Hematopoietic multipotent progenitor cell treated with erythropoietin and hydrocortisone succinate and interleukin-3 and kit ligand, for 8 days (in vitro differentiated cells): ENCODE results near the gene RPL13A.
"Not testable (repeated sequence)": the region's sequence is repeated elsewhere in the genome, so short reads cannot be mapped to it uniquely, and the experiment has no call there.

Experiments used
- DNase-seq: peaks from one replicate; pipeline ENCODE4 v3.0.0-alpha.2; 2015

Gene RPL13A

DNA sequence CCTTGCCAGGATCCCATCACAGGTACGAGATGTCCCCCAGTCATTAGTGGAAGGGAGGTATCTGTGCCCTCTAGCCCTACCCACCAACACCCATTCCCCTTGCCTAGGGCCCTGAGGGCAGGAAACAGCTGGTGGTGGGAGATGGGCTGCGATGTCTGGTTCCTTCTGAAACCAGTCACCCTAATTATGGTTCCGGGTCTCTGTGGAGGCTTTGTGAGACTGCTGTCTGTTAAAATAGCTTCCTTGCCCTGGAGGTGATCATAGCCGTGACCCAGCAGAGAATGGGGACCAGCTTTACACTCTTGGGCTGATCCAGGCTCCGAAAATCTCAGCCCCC lies 28.9 kb upstream of the RPL13A start:
- DNase-seq = no peak

DNA sequence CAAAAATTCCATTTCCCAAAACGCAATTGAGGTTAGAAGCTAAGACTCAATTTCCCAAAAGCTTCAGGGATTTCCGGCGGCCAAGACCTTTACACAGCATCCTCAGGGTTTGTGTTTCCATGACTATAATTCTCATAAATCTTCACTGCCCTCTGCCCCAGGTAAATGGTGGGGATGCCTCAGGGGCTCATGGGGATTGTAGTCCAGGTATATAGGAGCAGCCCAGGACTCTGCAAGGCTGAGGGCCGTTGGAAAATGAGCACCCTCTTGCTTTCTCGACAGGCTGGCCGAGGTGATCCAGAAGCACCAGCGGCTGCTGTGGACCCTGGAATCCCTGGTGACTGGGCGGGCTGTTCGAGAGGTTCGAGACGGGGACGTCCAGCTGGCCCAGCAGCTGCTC lies 28.0 kb upstream of the RPL13A start:
- no peak for DNase-seq

- DNase-seq = not testable (repeated sequence)
Observed at GRCh38 chr19:49461130-49461529, 26.3 kb upstream of the RPL13A start.

- no peak for DNase-seq
Observed at GRCh38 chr19:49461656-49462055, 25.8 kb upstream of the RPL13A start.

GRCh38 chr19:49462492-49462891 lies 24.9 kb upstream of the RPL13A start:
- DNase-seq = no peak

GRCh38 chr19:49463960-49464740 lies 23.3 kb upstream of the RPL13A start:
- no peak for DNase-seq

DNA sequence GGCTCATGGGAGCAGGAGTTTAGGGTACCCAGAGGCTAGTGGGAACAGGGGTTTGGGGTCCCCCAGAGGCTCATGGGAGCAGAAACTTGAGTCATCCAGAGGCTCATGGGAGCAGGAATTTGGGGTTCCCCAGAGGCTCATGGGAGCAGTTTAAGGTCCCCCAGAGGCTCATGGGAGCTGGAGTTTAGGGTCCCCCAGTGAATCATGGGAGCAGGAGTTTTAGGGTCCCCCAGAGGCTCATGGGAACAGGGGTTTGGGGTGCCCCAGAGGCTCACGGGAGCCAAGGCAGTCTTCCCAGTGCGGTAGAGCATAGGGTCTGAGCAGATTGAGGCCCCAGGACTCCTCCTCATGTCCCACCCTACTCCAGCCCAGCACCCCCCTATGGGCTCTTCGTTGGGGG lies 22.0 kb upstream of the RPL13A start:
- DNase-seq = no peak

DNA sequence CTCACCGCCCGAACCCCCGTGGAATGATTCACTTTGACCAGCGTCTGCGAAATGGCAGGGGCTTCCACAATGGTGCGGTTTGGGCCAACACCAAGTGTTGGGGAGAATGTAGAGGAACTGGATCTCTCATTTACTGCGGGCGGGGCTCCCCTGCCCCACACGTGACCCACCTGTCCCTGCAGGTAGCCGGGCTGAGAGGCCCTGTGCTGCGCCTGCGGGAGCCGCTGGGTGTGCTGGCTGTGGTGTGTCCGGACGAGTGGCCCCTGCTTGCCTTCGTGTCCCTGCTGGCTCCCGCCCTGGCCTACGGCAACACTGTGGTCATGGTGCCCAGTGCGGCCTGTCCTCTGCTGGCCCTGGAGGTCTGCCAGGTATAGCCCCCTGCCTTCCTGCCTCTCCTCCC lies 19.2 kb upstream of the RPL13A start:
- DNase-seq = no peak

- DNase-seq = peak; percentile 95
Observed at GRCh38 chr19:49468746-49469447, 18.5 kb upstream of the RPL13A start.

DNA sequence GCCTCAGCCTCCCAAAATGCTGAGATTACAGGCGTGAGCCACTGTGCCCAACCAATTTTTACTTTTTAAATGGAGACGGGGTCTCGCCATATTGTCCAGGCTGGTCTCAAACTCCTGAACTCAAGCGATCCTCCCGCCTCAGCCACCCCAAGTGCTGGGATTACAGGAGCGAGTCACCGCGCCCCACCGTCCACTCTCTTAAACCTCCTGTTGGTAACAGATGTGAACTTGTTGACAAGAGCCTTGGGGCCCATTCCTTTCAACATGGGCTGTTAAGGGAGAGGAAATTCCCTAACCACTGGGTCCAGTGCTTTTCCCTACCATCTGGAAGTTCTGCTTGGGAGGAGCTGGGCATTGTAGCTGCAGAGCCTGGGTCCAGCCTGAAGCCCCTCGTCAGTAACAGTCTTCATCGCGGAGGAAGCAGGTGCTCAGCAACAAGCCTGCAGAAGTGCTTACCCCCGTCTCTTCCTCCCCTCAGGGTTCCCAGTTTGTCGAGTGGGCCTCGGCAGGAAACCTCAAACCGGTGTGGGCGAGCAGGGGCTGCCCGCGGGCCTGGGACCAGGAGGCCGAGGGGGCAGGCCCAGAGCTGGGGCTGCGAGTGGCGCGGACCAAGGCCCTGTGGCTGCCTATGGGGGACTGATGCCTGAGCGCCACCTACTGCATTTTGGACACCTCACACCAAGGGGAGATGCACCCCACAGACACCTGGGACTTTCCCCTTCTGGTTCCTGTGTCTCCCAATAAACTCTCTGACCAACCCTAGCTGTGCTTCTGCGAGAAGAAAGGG lies 17.4 kb upstream of the RPL13A start:
- DNase-seq = peak; percentile 54

GRCh38 chr19:49470615-49470978 lies 16.8 kb upstream of the RPL13A start:
- no peak for DNase-seq

GRCh38 chr19:49472936-49473335 lies 14.5 kb upstream of the RPL13A start:
- no peak for DNase-seq

- not testable (repeated sequence) for DNase-seq
Observed at GRCh38 chr19:49473501-49473867, 13.9 kb upstream of the RPL13A start.

DNA sequence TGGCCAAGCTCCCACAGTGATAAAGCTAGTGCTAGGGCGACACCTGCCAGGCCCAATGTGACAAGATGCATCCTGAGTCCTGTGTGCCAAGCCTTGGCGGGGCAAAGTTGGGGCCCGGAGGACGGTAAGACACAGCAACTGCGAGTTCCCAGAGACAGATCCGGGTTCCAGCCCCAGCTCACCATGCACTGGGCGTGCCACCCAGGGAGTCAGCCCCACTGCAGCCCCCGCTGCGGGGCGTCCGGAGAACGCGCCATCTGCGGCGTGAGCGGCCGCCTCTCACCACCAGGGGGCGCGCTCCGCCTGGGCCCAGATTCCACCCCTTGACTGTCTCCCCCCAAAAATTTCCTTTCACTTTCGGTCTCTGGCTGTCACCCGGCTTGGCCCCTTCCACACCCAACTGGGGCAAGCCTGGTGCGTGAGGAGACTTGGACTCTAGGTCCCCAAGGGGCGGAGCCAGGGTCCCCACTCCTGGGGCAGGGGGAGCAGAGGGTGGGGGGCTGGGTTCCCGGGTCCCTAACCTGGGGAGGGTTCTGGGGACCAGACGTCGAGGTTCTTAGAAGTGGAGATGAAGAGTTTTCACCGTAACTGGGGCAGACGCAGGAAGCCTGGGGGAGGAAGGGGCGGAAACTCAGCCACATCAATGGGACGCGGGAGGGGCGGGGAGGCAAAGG lies 13.4 kb upstream of the RPL13A start, which contains the start of gene FLT3LG:
FLT3LG (plus strand) TSS at position 348 of the 674 bp plus-strand sequence. CDS start 425 bp downstream, outside the sequence.
- peak; percentile 90 for DNase-seq

DNA sequence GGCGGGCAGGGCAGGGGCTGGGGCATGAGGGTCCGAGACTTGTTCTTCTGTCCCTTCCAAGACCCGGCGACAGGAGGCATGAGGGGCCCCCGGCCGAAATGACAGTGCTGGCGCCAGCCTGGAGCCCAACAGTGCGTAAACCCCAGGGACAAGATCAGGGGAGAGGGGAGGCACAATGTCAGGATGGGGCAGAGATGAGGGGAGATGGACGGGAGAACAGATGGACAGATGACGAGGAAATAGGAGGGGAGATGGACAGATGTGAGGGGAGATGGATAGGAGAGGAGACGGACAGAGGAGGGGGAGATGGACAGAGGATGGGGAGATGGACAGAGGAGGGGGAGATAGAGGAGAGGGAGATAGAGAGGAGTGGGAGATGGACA lies 12.9 kb upstream of the RPL13A start:
- DNase-seq = no peak

DNA sequence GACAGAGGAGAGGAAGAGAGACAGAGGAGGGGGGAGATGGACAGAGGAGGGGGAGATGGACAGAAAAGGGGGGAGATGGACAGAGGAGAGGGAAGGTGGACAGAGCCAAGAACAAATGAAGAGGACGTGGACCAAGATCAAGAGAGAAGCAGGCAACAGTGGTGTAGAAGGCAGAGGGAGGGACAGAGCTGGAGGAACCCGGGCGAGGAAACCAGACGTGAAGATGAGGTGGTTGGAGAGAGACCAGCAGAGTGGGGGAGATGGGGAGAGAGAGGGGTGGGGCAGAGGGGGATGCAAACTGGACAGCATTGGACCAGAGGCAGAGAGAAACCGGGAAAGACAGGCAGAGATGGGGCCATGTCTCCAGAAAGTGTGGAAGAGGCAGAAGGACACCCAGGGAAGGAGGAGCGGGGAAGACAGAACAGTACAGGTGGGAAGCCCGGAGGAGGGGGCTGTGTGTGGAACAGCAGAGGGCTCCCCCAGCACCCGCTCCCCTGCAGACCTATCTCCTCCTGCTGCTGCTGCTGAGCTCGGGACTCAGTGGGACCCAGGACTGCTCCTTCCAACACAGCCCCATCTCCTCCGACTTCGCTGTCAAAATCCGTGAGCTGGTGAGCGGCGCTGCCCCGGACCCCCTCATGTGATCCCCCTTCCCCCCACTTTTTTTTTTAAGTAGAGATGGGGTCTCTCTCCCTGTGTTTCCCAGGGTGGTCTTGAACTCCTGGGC lies 12.1 kb upstream of the RPL13A start:
- DNase-seq = no peak

DNA sequence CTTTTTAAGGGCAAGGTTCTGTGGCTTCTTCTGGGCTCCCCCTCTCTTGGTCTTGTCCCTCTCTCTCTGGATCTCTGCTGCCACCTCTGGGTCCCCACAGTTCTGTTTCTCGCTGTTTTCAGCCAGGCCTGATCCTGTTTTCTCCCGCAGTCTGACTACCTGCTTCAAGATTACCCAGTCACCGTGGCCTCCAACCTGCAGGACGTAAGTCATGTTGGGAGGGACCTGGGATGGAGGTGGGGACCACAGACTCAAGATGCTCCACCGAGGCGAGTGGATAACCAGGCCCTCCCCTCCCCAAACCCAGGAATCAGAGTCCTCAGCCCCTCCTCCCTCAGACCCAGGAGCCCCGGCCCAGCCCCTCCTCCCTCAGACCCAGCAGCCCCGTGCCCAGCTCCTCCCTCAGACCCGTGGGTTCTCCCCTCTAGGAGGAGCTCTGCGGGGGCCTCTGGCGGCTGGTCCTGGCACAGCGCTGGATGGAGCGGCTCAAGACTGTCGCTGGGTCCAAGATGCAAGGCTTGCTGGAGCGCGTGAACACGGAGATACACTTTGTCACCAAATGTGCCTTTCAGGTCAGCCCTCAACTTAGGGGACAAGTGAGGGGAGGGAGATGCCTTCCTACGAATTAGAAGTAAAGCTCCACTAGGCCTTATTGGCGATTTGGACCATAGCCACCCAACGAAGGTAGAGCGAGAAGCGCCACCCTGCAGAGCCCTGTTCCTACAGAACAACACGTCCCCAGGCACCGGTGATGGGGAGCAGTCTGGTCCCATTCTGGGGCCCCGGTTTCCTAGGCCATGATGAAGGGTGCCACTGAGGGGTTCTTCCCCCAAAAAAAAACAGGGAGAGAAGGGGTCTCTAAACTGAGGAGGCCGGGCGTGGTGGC lies 11.2 kb upstream of the RPL13A start:
- peak; percentile 49 for DNase-seq

- DNase-seq = no peak
Observed at GRCh38 chr19:49479975-49480628, 7.3 kb upstream of the RPL13A start.

GRCh38 chr19:49481020-49481683 lies 6.3 kb upstream of the RPL13A start:
- no peak for DNase-seq

- DNase-seq = no peak
Observed at GRCh38 chr19:49486232-49486631, 1.2 kb upstream of the RPL13A start.
